ENCODE data around the gene SCN9A. TPM values are rescaled to one million over a fixed set of nuclear protein-coding genes. Genes with fewer than 3 reads are reported as not detected.
"Not testable (repeated sequence)": the region's sequence is repeated elsewhere in the genome, so short reads cannot be mapped to it uniquely, and the experiment has no call there.

The SCN9A gene
- 3.5 and 4.3 TPM in 2 replicates for total RNA-seq

DNA sequence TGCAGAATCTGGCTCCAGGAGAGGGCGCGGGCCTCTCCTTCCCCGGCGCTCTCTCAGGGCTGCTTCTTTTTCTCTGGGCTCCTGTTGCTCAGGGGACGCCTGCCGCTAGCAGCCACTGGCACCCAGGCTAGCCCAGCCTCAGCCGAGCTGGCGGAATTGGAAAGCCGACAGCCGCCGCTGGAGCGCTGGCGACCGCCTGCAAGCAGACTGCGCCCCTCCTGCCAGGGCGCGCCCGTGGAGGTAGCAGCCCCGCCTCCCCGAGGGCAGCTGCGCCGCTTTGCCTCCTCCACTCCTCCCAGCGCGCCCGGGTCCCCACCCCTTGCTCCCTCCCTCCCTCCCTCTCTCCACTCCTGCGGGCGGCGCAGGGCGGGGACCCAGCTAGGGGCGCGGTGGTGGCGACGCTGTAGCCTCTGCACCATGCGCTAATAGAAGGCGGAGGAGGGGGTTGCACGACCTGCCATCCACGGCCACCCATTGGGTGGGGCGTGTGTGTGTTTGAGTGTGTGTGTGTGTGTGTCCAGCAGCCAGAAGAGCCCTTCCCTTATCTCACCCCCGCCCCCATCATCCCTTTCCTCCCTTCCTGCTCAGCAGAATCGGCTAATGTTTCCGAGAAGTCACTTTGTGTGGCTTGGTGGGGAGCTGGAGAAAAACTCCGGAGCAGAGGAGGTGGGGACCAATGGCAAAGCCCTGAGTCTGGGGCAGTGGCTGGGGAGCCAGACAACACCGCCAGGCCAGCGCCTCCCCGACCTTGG is at the start of gene SCN9A:
TSS of gene SCN9A (minus strand) at position 209 of the 752 bp plus-strand sequence. CDS start 64,188 bp downstream, outside the sequence.
- intact Hi-C loops (cut with micrococcal nuclease): loop anchor here (1.0 to 5.0 kb wide), 2 partner anchors 8 to 424 kb away; partner anchors contain the start of gene TTC21B

GRCh38 chr2:166424841-166425240 is 49.1 kb upstream of the SCN9A start:
- intact Hi-C loops (cut with micrococcal nuclease): no loop called here

DNA sequence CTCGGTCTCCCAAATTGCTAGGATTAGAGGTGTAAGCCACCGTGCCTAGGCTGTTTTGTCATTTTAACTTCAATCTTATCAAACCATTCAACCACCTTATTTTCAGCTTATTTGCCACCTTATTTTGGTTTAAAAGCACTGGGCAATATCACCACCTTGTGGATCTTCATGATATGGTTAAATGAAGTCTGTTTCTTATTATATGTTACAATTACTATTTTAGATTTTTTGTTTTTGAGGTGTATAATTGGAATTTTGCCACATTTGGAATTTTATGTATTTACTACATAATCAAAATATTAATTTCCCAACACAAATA is 43.8 kb upstream of the SCN9A start:
- intact Hi-C loops (cut with micrococcal nuclease): loop anchor here (5.0 kb wide), 1 partner anchor 52 kb away; no protein-coding TSS in a partner anchor

GRCh38 chr2:166418853-166419615 is 43.3 kb upstream of the SCN9A start:
- intact Hi-C loops (cut with micrococcal nuclease): loop anchor here (5.0 kb wide), 1 partner anchor 52 kb away; no protein-coding TSS in a partner anchor

GRCh38 chr2:166417669-166418068 is 41.9 kb upstream of the SCN9A start:
- intact Hi-C loops (cut with micrococcal nuclease): loop anchor here (5.0 kb wide), 1 partner anchor 50 kb away; no protein-coding TSS in a partner anchor

DNA sequence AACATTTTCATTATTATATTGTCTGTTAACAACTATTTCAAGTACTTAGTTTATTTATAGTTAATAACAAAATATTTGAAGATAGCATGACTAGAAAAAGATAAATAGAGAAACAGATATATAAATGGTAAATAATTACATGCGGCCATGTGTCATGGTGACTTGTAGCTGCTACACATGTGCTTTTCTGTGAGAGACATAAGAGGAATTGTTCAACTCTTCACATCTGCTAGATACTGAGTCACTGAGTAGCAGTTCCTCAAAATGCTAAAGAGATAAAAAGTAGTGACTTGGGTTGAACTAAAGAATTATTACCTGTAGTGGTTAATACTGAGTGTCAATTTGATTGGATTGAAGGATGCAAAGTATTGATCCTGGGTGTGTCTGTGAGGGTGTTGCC is 37.5 kb upstream of the SCN9A start:
- intact Hi-C loops (cut with micrococcal nuclease): no loop called here

DNA sequence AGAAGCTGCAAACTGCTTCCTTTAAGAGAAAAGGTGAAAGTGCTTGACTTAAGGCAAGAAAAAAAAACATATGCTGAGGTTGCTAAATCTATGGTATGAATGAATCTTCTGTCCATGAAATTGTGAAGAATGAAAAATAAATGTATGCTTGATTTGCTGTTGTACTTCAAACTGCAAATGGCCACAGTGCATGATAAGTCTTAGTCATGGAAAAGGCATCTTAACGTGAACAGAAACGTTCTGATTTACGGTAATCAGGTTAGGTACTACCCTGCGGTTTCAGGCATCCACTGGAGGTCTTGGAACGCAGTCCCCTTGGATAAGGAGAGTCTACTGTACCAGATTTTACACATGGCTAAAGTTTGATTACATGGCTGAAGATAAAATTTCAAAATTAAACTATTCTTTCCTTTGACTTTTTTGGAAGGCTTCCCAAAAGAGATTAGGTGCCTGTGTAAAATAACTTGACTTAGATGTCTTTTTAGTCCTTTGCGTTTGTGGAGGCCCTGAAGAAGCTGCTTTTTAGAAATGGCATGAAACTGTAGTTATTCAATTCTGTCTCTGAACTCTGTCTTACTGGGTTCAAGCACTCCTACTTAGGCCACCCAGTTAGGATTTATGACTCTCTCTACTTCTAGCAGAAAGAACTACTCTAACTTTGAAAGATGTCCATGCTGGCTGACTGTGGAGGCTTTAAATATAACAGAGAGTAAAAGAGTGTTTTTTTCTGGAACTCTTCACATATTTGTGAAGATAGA is 35.9 kb upstream of the SCN9A start:
- intact Hi-C loops (cut with micrococcal nuclease): no loop called here

- intact Hi-C loops (cut with micrococcal nuclease): no loop called here
These were observed 35.2 kb upstream of the SCN9A start for GRCh38 chr2:166410828-166411472.

GRCh38 chr2:166407746-166408145 is 32.0 kb upstream of the SCN9A start:
- intact Hi-C loops (cut with micrococcal nuclease): not testable (repeated sequence)

- intact Hi-C loops (cut with micrococcal nuclease): no loop called here
These were observed 30.6 kb upstream of the SCN9A start for GRCh38 chr2:166406374-166406773.

DNA sequence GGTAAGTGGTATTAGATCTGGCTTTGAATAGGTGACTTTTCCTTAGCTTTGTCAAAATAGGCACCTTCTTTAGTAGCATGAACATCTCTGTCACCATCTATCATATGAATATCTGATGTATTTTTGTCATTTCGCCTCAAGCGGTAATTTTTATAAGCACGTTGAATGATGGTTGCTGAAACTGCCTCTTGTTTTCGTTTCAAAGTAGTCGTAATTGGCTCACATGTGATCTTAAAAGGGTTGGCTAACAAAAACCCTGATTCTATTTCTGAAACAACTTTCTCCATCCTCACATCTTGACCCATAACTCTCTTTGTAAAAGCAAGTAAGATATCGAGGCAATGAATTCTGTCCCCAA is 29.8 kb upstream of the SCN9A start:
- intact Hi-C loops (cut with micrococcal nuclease): no loop called here

GRCh38 chr2:166404831-166405568 is 29.3 kb upstream of the SCN9A start:
- intact Hi-C loops (cut with micrococcal nuclease): no loop called here

GRCh38 chr2:166394245-166394644 is 18.5 kb upstream of the SCN9A start:
- intact Hi-C loops (cut with micrococcal nuclease): no loop called here

DNA sequence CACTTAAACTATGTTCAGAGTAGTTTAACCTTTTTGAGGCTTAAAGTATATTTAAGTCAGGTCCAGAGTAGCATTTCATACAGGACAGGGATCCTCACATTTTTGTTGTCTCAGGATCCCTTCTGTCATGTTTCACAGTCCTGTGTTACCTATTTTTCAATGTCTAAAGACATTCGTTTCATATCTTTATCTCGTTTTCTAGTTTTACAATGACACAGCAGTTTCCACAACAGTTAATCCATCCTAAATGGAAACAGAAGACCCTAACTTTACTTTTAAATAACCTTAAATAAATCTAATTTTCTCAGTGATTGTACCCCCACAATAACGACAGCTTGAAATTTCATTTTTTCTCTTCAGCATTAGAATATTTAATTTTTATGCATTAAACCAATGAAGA is 17.3 kb upstream of the SCN9A start:
- intact Hi-C loops (cut with micrococcal nuclease): no loop called here

DNA sequence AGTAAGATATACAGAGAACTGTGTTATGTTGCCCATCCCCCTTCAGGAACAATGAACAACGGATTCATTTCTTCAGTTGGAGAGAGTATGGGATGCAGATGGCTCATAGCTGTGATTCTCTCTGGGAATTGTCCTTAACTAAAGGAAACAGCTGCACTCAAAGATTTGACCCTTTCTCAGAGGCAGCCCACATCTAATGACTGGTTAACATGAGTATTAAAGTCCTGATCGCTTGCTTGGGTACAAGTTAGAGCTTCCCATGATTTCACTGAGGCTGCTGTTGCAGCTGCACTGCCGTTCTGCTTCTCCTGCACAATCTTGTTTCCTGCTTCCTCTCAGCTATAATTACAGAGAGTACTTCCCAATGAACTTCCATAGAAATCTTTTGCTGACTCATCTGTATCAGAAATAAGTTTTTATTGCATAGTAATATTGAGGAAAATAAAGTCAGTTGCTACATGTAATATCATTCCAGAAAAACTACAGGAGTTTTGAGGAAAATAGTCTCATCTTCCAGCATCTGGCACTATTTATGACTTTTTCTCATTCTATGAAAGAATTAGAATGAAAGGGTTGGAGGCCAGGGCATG is 12.8 kb upstream of the SCN9A start:
- intact Hi-C loops (cut with micrococcal nuclease): no loop called here

DNA sequence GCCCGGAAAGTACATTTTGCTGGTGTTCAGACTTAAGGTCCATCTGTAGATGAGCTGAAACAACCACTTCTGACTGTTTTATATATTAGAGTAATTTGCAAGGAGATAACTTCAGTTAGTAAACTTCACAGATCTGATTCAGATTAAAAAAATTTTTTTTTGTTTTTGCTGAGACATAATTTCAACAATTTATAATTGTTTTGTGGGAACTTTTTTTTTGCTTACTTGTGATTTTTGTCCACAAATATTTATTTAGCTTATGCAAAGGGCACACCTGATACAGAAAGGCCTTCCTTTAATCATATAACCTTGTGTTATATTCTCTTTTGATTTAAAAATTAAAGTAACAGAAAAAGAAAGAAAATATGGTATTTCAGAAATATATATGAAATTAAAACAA is 9.6 kb upstream of the SCN9A start:
- intact Hi-C loops (cut with micrococcal nuclease): loop anchor here (2.0 kb wide), 1 partner anchor 1393 kb away; no protein-coding TSS in a partner anchor

DNA sequence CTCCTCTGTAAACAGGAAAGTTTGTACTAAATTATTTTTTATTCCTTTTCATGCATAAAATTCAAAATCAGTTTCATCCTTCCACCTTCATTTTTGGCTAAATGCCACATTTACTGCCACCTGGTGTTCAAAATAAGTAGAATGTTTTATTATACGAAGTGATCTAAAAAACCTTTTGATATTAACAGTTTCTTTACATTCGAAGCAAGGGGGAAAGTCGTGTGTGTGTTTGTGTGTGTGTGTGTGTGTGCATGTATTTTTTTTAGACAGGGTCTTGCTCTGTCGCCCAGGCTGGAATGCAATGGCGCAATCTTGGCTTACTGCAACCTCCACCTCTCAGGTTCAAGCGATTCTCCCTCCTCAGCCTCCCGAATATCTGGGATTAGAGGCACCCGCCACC is 9.0 kb upstream of the SCN9A start:
- intact Hi-C loops (cut with micrococcal nuclease): loop anchor here (1.0 to 2.0 kb wide), 3 partner anchors 9 to 1392 kb away; partner anchors contain the start of gene SCN9A

GRCh38 chr2:166382448-166382847 is 6.7 kb upstream of the SCN9A start:
- intact Hi-C loops (cut with micrococcal nuclease): no loop called here

DNA sequence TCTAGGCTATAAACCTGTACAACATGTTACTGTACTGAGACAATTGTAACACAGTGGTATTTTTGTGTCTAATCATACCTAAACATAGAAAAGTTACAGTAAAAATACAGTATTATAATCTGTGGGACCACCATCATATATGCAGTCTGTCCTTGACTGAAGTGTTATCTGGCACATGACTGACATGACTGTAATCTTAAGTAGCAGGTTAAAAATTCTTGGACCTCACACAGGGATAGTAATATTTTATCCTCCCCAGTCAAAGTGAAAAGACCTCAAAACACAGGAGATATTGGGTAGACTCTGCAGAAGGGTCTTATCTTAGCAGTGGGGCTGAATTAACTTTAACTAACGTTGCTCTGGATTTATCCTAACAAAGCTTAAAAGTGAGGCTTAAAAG is 4.9 kb upstream of the SCN9A start:
- intact Hi-C loops (cut with micrococcal nuclease): no loop called here

- intact Hi-C loops (cut with micrococcal nuclease): loop anchor here (5.0 kb wide), 1 partner anchor 425 kb away; the partner anchor contains the start of gene TTC21B
These were observed 1.1 kb upstream of the SCN9A start for GRCh38 chr2:166376873-166377272.
